Calu3 (cell line): ENCODE measurements around the gene SGTB. TPM values are rescaled to one million over a fixed set of nuclear protein-coding genes. Genes with fewer than 3 reads are reported as not detected.

Experiments
- BruUV-seq: library from RNA; stranded (reverse); fragments of 400-500 nt; replicated peaks from 2 replicates; lab custom pipeline; 2021; lab: Mats Ljungman, UMichigan
- CTCF ChIA-PET: fragments of 300-600 bp; sonication (Branson Sonifier 250); formaldehyde crosslinking; loops from one replicate; lab custom pipeline; 2022; ENCODE audit warnings: antibody characterized with exemption; lab: Charles Lee
- DNase-seq: peaks from one replicate; pipeline ENCODE4 v3.0.0; 2022
- H3K27ac Mint-ChIP-seq: one replicate; pipeline ENCODE4 v1.8.0; 2022; ENCODE audit warnings: mixed read lengths; ENCODE audit not compliant: unreplicated experiment
- H3K27me3 Mint-ChIP-seq: one replicate; pipeline ENCODE4 v1.8.0; 2022; ENCODE audit warnings: mixed read lengths; ENCODE audit not compliant: unreplicated experiment
- H3K36me3 Mint-ChIP-seq: one replicate; pipeline ENCODE4 v1.8.0; 2022; ENCODE audit warnings: mild to moderate bottlenecking, moderate library complexity, mixed read lengths; ENCODE audit not compliant: insufficient read depth, unreplicated experiment
- H3K4me1 Mint-ChIP-seq: one replicate; pipeline ENCODE4 v1.8.0; 2022; ENCODE audit warnings: mild to moderate bottlenecking, low read depth, mixed read lengths; ENCODE audit not compliant: unreplicated experiment
- H3K4me3 Mint-ChIP-seq: one replicate; pipeline ENCODE4 v1.8.0; 2022; ENCODE audit warnings: mild to moderate bottlenecking, low read depth, moderate library complexity, mixed read lengths; ENCODE audit not compliant: unreplicated experiment
- H3K9me3 Mint-ChIP-seq: one replicate; pipeline ENCODE4 v1.8.0; 2022; ENCODE audit warnings: low read depth, mixed read lengths; ENCODE audit not compliant: unreplicated experiment
- intact Hi-C: fragments of 100-400 bp; cut with micrococcal nuclease; formaldehyde crosslinking; loops from one replicate; pipeline ENCODE4 v1.10.0; 2022; ENCODE audit not compliant: unreplicated experiment
- total RNA-seq: library from RNA; stranded (reverse); gene quantifications from 2 replicates; pipeline ENCODE4 v1.2.3, GENCODE V29; 2022
- TF ChIP-seq, protein P1 (sequence below): fragments of 200-600 bp; IDR thresholded peaks from one replicate; pipeline ENCODE4 v1.8.0; 2022; ENCODE audit warnings: antibody characterized with exemption; ENCODE audit not compliant: unreplicated experiment

The SGTB gene
- total RNA-seq, 1 experiment from 2014 or later = 6.8 TPM

DNA sequence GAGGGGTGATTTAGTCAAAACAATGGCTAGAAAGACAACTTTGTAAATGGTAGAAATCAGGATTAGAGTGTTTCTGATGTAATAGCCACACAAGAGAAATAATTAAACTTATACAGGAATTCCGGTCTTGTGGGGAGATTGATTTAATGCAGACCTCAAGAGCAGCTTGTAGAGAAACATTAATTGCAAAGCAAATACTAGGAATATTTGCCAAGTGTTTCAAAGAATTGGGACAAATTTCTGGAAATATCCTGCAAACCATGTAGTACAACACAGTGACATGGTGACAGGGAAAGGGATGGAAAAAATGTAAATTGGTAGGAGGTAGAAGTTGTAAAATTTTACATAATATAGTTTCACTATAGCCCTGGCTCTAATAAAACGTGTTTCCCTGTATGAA lies 29.0 kb upstream of the SGTB start:
- Mint-ChIP-seq H3K27ac (peak overlapping the region; percentile 58), H3K4me1 (peaks cover 38% of the 10 kb centered on the region), H3K27me3 (no peaks in the 10 kb centered on the region), H3K36me3 (no peaks in the 10 kb centered on the region), H3K4me3 (peak overlapping the region; percentile 6), H3K9me3 (peaks cover 3% of the 10 kb centered on the region)
- TF ChIP-seq, protein P1, sequence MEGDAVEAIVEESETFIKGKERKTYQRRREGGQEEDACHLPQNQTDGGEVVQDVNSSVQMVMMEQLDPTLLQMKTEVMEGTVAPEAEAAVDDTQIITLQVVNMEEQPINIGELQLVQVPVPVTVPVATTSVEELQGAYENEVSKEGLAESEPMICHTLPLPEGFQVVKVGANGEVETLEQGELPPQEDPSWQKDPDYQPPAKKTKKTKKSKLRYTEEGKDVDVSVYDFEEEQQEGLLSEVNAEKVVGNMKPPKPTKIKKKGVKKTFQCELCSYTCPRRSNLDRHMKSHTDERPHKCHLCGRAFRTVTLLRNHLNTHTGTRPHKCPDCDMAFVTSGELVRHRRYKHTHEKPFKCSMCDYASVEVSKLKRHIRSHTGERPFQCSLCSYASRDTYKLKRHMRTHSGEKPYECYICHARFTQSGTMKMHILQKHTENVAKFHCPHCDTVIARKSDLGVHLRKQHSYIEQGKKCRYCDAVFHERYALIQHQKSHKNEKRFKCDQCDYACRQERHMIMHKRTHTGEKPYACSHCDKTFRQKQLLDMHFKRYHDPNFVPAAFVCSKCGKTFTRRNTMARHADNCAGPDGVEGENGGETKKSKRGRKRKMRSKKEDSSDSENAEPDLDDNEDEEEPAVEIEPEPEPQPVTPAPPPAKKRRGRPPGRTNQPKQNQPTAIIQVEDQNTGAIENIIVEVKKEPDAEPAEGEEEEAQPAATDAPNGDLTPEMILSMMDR = no peak
- intact Hi-C loops = loop anchor here (10.0 kb wide), 1 partner anchor 394 kb away; the partner anchor contains the start of gene SREK1
- no TSS peak for BruUV-seq
- DNase-seq = no peak
- CTCF ChIA-PET = interaction anchor here (0.7 to 1.2 kb wide), 3 partner anchors 39 to 374 kb away, joined by 3 to 4 read pairs (median 3); no protein-coding TSS in a partner anchor

- TF ChIP-seq, protein P1 = no peak
- intact Hi-C loops = loop anchor here (10.0 kb wide), 1 partner anchor 395 kb away; the partner anchor contains the start of gene SREK1
- BruUV-seq = no TSS peak
- CTCF ChIA-PET = interaction anchor here (1.2 kb wide), 1 partner anchor 62 kb away, joined by 4 read pairs; no protein-coding TSS in a partner anchor
- no peaks in the 10 kb centered on the region for H3K36me3 Mint-ChIP-seq
- H3K4me1 Mint-ChIP-seq = peaks cover 42% of the 10 kb centered on the region
- no peak for DNase-seq
- H3K4me3 Mint-ChIP-seq = no peak overlapping the region
- H3K9me3 Mint-ChIP-seq = peaks cover 3% of the 10 kb centered on the region
- no peak overlapping the region for H3K27ac Mint-ChIP-seq
- no peaks in the 10 kb centered on the region for H3K27me3 Mint-ChIP-seq
Measured at GRCh38 chr5:65749956-65750355, 28.0 kb upstream of the SGTB start.

DNA sequence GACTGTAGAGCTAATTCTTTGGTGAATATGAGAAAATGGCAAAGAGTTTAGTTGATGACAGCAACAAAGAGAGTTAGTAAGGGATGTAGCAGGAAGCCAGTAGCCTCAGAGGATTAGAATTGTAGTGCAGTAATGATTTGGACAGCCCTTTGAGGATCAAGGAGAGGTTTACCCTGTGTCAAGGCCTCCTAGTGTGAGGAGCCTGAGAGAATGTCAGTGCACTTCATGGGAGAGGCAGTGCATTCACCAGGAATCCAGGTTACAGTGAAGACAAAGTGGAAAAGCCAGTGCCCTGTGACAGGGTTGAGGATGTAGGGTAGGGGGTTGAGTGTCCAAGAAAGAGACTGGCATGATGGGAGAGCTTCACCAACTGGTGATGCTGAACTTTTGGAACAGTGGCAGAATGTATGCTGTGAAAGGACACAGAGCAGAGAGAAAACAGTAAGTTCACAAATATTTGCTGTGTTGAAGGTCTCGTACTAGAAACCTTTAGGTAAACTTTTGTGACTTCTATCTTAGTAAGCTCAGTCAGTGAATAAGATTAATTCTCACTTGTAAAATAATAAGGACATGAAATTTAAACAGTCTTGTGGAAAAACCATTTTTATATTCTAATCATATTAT lies 27.4 kb upstream of the SGTB start:
- peaks cover 3% of the 10 kb centered on the region for H3K9me3 Mint-ChIP-seq
- no peak for DNase-seq
- intact Hi-C loops = no loop called here
- H3K27ac Mint-ChIP-seq = no peak overlapping the region
- CTCF ChIA-PET = no interaction called here
- no peak overlapping the region for H3K4me3 Mint-ChIP-seq
- TF ChIP-seq, protein P1 = no peak
- H3K36me3 Mint-ChIP-seq = no peaks in the 10 kb centered on the region
- peaks cover 42% of the 10 kb centered on the region for H3K4me1 Mint-ChIP-seq
- no TSS peak for BruUV-seq
- H3K27me3 Mint-ChIP-seq = no peaks in the 10 kb centered on the region

DNA sequence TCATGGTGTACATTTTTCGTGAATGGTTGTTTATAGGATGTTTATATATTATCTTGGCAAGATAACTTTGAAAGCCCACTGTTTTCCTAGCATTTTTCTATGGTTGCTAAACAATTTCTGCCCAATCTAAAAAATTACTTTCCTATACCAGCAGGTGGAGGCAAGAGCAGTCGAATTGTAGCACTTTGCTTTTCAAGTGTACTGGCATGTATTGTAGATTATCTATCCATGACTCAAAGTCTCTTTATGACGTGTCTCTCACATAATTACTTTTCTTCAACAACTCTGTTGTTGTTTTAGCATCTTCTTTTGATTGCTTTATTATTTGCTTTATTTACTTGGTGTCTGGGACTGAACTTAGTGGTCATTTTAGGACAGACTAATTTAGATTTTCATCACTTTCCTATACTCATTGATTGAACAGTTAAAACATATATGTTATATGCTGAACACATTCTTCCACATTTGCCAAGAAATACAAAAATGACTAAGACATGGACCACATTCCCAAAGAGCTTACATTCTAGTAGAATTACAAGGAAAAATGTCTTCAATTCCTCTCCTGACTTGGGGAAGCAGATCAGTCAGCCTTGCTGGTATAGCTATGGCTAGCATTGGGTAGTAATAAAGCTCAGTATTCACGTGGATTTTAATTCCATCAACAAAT lies 20.8 kb upstream of the SGTB start:
- no peaks in the 10 kb centered on the region for H3K27me3 Mint-ChIP-seq
- no TSS peak for BruUV-seq
- H3K36me3 Mint-ChIP-seq = no peaks in the 10 kb centered on the region
- TF ChIP-seq, protein P1 = peak; percentile 69
- no peak overlapping the region for H3K4me3 Mint-ChIP-seq
- CTCF ChIA-PET = interaction anchor here (1.3 kb wide), 1 partner anchor 432 kb away, joined by 3 read pairs; no protein-coding TSS in a partner anchor
- H3K9me3 Mint-ChIP-seq = no peaks in the 10 kb centered on the region
- peaks cover 26% of the 10 kb centered on the region for H3K4me1 Mint-ChIP-seq
- peak; percentile 22 for DNase-seq
- intact Hi-C loops = loop anchor here (5.0 kb wide), 2 partner anchors 70 to 185 kb away; partner anchors contain the start of gene ERBIN
- H3K27ac Mint-ChIP-seq = peak overlapping the region; percentile 7
